GM12878 (cell line): ENCODE results near the gene CDH4. TPM values are rescaled to one million over a fixed set of nuclear protein-coding genes. Genes with fewer than 3 reads are reported as not detected.

Experiments
- ATAC-seq: fragments of 200-7000 bp; cut with Tn5 transposase; 3 replicates; pipeline ENCODE4 v1.9.1; 2020; ENCODE audit warnings: mild to moderate bottlenecking, moderate library complexity
- BruUV-seq: library from RNA; stranded (reverse); fragments of 400-500 nt; replicated peaks from 2 replicates; lab custom pipeline; 2021; lab: Mats Ljungman, UMichigan
- CTCF ChIA-PET: fragments of 300-600 bp; sonication (Branson Sonifier 250); formaldehyde crosslinking; extraction: SDS; loops from one replicate; lab custom pipeline; 2021; ENCODE audit warnings: inconsistent platforms; lab: Yijun Ruan, JAX
- POLR2A ChIA-PET: fragments of 350-600 bp; formaldehyde crosslinking; extraction: SDS; loops from one replicate; lab custom pipeline; 2021; ENCODE audit warnings: inconsistent platforms; lab: Charles Lee
- RAD21 ChIA-PET: fragments of 300-600 bp; sonication (Branson Sonifier 250); formaldehyde crosslinking; loops from one replicate; lab custom pipeline; 2023; ENCODE audit warnings: antibody characterized with exemption; ENCODE audit not compliant: unreplicated experiment; lab: Charles Lee
- SMC1A ChIA-PET: fragments of 300-600 bp; sonication (Branson Sonifier 250); formaldehyde crosslinking; loops from one replicate; lab custom pipeline; 2023; ENCODE audit not compliant: unreplicated experiment, uncharacterized antibody; lab: Charles Lee
- DNase-seq: peaks from one replicate; pipeline ENCODE4 v3.0.0-alpha.2; 2011; ENCODE audit warnings: low read depth, low spot score
- FAIRE-seq: peaks from 3 replicates; lab custom pipeline; 2011; peaks lifted over from hg19 to GRCh38; lab: Jason Lieb, UNC
- H2AFZ ChIP-seq: 2 replicates; pipeline ENCODE4 v1.6.0; 2011; ENCODE audit warnings: low read depth, low read length, control low read depth; ENCODE audit not compliant: control insufficient read depth
- H3K27ac ChIP-seq: 2 replicates; pipeline ENCODE4 v1.5.1; 2011; ENCODE audit warnings: control low read depth; ENCODE audit not compliant: control insufficient read depth, insufficient read depth
- H3K27me3 ChIP-seq, 2 experiments: replicated peaks in 1 of 2; 2 replicates each; pipeline versions ENCODE4 v1.6.0 to v1.6.1; 2011; ENCODE audit warnings: low read length in 1 of 2; ENCODE audit not compliant: control insufficient read depth in 2 of 2, insufficient read depth in 2 of 2
- H3K36me3 ChIP-seq, 2 experiments: 2 replicates each; pipeline ENCODE4 v1.5.1; 2011; ENCODE audit warnings: low read length in 1 of 2; ENCODE audit not compliant: control insufficient read depth in 2 of 2, insufficient read depth in 2 of 2
- H3K4me1 ChIP-seq: 2 replicates; pipeline ENCODE4 v1.6.1; 2011; ENCODE audit warnings: mild to moderate bottlenecking, low read length, moderate library complexity, mixed read lengths; ENCODE audit not compliant: control insufficient read depth, insufficient read depth
- H3K4me2 ChIP-seq: 2 replicates; pipeline ENCODE4 v1.6.0; 2011; ENCODE audit warnings: control low read depth; ENCODE audit not compliant: control insufficient read depth, insufficient read depth
- H3K4me3 ChIP-seq: fragments of 200-600 bp; sonication (generic); 2 replicates; pipeline ENCODE4 v1.5.1; 2016
- H3K79me2 ChIP-seq: 2 replicates; pipeline ENCODE4 v1.6.0; 2011; ENCODE audit warnings: low read length; ENCODE audit not compliant: control insufficient read depth, insufficient read depth
- H3K9ac ChIP-seq: 2 replicates; pipeline ENCODE4 v1.8.0; 2011; ENCODE audit warnings: low read length, control low read depth, mixed read lengths; ENCODE audit not compliant: control insufficient read depth, insufficient read depth
- H3K9me3 ChIP-seq: replicated peaks from 3 replicates; pipeline ENCODE4 v1.5.1; 2011; ENCODE audit warnings: mild to moderate bottlenecking, low read length; ENCODE audit not compliant: control insufficient read depth, insufficient read depth
- H4K20me1 ChIP-seq: 2 replicates; pipeline ENCODE4 v1.6.0; 2011; ENCODE audit not compliant: control insufficient read depth, insufficient read depth
- CHD2 ChIP-seq: IDR thresholded peaks from 2 replicates; pipeline ENCODE4 v1.6.1; 2011; ENCODE audit warnings: low read depth, low read length, improper control_type of control experiment, borderline replicate concordance
- EZH2 ChIP-seq: IDR thresholded peaks from 2 replicates; pipeline ENCODE4 v1.6.1; 2012; ENCODE audit warnings: low read depth, mild to moderate bottlenecking, control low read depth, inconsistent platforms, low read length, borderline replicate concordance; ENCODE audit not compliant: control insufficient read depth
- HDGF ChIP-seq: fragments of 450-650 bp; IDR thresholded peaks from 2 replicates; pipeline ENCODE4 v1.6.1; 2016; ENCODE audit warnings: antibody characterized with exemption
- JUNB ChIP-seq: IDR thresholded peaks from 2 replicates; pipeline ENCODE4 v1.6.1; 2016; ENCODE audit warnings: antibody characterized with exemption, mild to moderate bottlenecking
- MTA3 ChIP-seq: IDR thresholded peaks from 2 replicates; pipeline ENCODE4 v1.6.1; 2012; ENCODE audit warnings: low read length, inconsistent platforms, borderline replicate concordance
- RFX5 ChIP-seq: IDR thresholded peaks from 2 replicates; pipeline ENCODE4 v1.6.1; 2011; ENCODE audit warnings: low read depth, low read length, improper control_type of control experiment
- STAT3 ChIP-seq: IDR thresholded peaks from 2 replicates; pipeline ENCODE4 v1.6.1; 2011; ENCODE audit warnings: low read depth, low read length, improper control_type of control experiment
- YY1 ChIP-seq: IDR thresholded peaks from 2 replicates; pipeline ENCODE4 v1.6.1; 2011; ENCODE audit warnings: low read depth, mild to moderate bottlenecking, low read length
- WGBS: methylation state at CpG from one replicate; pipeline ENCODE4 v1.1.6; 2016; ENCODE audit warnings: low lambda C conversion rate; ENCODE audit not compliant: insufficient replicate concordance, insufficient coverage; ENCODE audit errors: missing lambda C conversion rate; 5-methylcytosine and 5-hydroxymethylcytosine counted together
- in situ Hi-C: fragments of 300-500 bp; cut with MboI; formaldehyde crosslinking; loops from 9 replicates; pipeline ENCODE4 v1.14.3; 2018; ENCODE audit warnings: mixed read lengths
- intact Hi-C: fragments of 100-400 bp; cut with micrococcal nuclease; formaldehyde crosslinking; loops from one replicate; pipeline ENCODE4 v1.14.2; 2022; ENCODE audit not compliant: unreplicated experiment
- polyA plus RNA-seq, 11 experiments: library from polyadenylated mRNA; depleted of rRNA in 4 of 11; unstranded in 6 of 11; stranded (reverse) in 5 of 11; fragments of >200 nt; fragmentation: Nextera tagmentation in 4 of 11; fragmentation: Illumina TruSeq in 1 of 11; extraction: Ambion mirVana in 4 of 11; extraction: Trizol in 1 of 11; gene quantifications; 1 replicate in 1 of 11; 2 replicates in 10 of 11; pipeline versions ENCODE4 v1.2.1 to v1.2.3, GENCODE V29; 2011 to 2016; ENCODE audit warnings: inconsistent platforms in 2 of 11, missing spikeins in 2 of 11, low read depth in 1 of 11
- total RNA-seq, 4 experiments: library from RNA; depleted of rRNA in 3 of 4; stranded (reverse); fragments of >200 nt in 3 of 4; fragmentation: Illumina TruSeq in 1 of 4; extraction: Trizol in 1 of 4; gene quantifications; 2 replicates each; pipeline versions ENCODE4 v1.2.1 to v1.2.3, GENCODE V29; 2013 to 2021
- TF ChIP-seq, protein P1 (sequence below): fragments of 450-650 bp; formaldehyde crosslinking; IDR thresholded peaks from 2 replicates; pipeline ENCODE4 v1.4.0; 2020; ENCODE audit warnings: mild to moderate bottlenecking, moderate library complexity
- TF ChIP-seq, protein P2 (sequence below): fragments of 450-650 bp; IDR thresholded peaks from 2 replicates; pipeline ENCODE4 v1.6.1; 2017; ENCODE audit warnings: mild to moderate bottlenecking, moderate library complexity

The CDH4 gene
- total and polyA plus RNA-seq, 10 of the 15 experiments (the other 5 are each of a cell fraction or from before 2014, with no cell fraction given), result not detected

DNA sequence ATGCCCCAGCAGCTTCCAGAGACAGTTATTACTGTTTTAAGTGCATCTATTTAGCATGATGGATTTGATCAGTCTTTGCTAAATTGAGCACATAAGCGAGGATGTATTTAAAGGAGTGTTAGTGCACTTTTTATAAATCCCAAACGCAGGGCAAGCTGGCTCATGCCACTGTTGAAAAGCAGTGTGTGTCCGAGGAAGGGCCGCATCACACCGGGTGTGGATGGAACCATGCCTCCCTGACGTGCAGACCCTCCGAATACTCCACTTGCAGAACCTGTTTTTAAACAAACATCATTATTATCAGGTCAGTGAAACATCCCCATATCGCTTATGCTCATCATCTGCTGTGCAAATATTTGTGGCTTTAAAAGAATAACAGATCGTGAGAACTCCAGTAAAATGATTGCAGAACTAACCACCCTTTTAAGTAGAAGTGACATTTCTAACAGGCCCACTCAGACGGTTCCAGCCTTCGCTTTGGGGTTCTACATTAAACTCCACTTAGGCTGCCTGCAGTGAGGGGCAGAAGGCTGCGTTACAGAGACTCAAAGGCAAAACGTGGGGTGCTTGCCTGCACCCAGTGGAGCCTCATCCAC, 190.1 kb downstream of the CDH4 start:
- no peaks in the 10 kb centered on the region for H3K36me3 ChIP-seq
- TF ChIP-seq JUNB, result no peak
- TF ChIP-seq RFX5, result no peak
- TF ChIP-seq, all 136 proteins: peak for 0
- ATAC-seq, result no peak
- 38% methylated on average over 13 of the region's 13 CpGs for WGBS
- in situ Hi-C loops, result loop anchor here (25.0 kb wide), 1 partner anchor 455 kb away; no protein-coding TSS in a partner anchor
- no peaks in the 10 kb centered on the region for H3K79me2 ChIP-seq
- intact Hi-C loops, result no loop called here
- RAD21 ChIA-PET, result no interaction called here
- no peaks in the 10 kb centered on the region for H4K20me1 ChIP-seq
- no peaks in the 10 kb centered on the region for H3K4me1 ChIP-seq
- H2AFZ ChIP-seq, result no peak overlapping the region
- no peak overlapping the region for H3K4me3 ChIP-seq
- CTCF ChIA-PET, result no interaction called here
- no peak overlapping the region for H3K27ac ChIP-seq
- H3K9me3 ChIP-seq, result no peaks in the 10 kb centered on the region; the same call in 2 of the 3 replicates
- no peak overlapping the region for H3K4me2 ChIP-seq
- no peak for FAIRE-seq
- POLR2A ChIA-PET, result no interaction called here
- no peak overlapping the region for H3K9ac ChIP-seq
- H3K27me3 ChIP-seq, result no peaks in the 10 kb centered on the region
- SMC1A ChIA-PET, result no interaction called here
- no peak for DNase-seq
- BruUV-seq, result no TSS peak

DNA sequence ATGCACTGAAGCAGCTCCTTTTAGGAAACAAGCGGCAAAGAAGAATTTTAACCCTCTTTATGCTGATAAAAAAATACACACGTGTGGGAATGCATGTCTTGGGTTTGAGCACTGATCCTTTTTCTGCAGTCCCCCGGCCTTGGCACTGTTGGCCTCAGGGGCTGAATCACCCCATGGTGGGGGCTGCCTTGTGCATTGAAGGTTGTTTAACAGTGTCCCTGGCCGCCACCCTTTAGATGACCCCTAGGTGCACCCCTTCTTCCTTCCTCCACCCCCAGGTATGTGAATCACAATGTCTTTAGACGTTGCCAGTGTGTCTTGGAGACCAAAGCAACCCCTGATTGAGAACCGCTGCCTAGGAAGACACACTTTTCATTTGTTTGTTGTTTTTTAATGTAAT, 190.7 kb downstream of the CDH4 start:
- DNase-seq (no peak), ATAC-seq (no peak), FAIRE-seq (no peak)
- intact Hi-C loops (no loop called here), in situ Hi-C loops (loop anchor here (25.0 kb wide), 1 partner anchor 455 kb away; no protein-coding TSS in a partner anchor)
- no peaks in the 10 kb centered on the region for H3K36me3 ChIP-seq
- no peak overlapping the region for H3K9ac ChIP-seq
- no TSS peak for BruUV-seq
- H3K27me3 ChIP-seq, result no peaks in the 10 kb centered on the region
- H3K4me3 ChIP-seq, result no peak overlapping the region
- no peaks in the 10 kb centered on the region for H3K4me1 ChIP-seq
- no peak overlapping the region for H2AFZ ChIP-seq
- no peaks in the 10 kb centered on the region for H4K20me1 ChIP-seq
- H3K4me2 ChIP-seq, result no peak overlapping the region
- no peaks in the 10 kb centered on the region for H3K79me2 ChIP-seq
- ChIA-PET RAD21 (no interaction called here), SMC1A (no interaction called here), CTCF (no interaction called here), POLR2A (no interaction called here)
- 30% methylated on average over 6 of the region's 6 CpGs for WGBS
- H3K27ac ChIP-seq, result no peak overlapping the region
- no peaks in the 10 kb centered on the region; the same call in 2 of the 3 replicates for H3K9me3 ChIP-seq
- TF ChIP-seq CHD2 (no peak), STAT3 (no peak), HDGF (no peak), EZH2 (no peak), MTA3 (no peak), YY1 (no peak)
- TF ChIP-seq, protein P1, sequence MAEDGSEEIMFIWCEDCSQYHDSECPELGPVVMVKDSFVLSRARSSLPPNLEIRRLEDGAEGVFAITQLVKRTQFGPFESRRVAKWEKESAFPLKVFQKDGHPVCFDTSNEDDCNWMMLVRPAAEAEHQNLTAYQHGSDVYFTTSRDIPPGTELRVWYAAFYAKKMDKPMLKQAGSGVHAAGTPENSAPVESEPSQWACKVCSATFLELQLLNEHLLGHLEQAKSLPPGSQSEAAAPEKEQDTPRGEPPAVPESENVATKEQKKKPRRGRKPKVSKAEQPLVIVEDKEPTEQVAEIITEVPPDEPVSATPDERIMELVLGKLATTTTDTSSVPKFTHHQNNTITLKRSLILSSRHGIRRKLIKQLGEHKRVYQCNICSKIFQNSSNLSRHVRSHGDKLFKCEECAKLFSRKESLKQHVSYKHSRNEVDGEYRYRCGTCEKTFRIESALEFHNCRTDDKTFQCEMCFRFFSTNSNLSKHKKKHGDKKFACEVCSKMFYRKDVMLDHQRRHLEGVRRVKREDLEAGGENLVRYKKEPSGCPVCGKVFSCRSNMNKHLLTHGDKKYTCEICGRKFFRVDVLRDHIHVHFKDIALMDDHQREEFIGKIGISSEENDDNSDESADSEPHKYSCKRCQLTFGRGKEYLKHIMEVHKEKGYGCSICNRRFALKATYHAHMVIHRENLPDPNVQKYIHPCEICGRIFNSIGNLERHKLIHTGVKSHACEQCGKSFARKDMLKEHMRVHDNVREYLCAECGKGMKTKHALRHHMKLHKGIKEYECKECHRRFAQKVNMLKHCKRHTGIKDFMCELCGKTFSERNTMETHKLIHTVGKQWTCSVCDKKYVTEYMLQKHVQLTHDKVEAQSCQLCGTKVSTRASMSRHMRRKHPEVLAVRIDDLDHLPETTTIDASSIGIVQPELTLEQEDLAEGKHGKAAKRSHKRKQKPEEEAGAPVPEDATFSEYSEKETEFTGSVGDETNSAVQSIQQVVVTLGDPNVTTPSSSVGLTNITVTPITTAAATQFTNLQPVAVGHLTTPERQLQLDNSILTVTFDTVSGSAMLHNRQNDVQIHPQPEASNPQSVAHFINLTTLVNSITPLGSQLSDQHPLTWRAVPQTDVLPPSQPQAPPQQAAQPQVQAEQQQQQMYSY (CRISPR knock-in tag), result no peak
- TF ChIP-seq, protein P2, sequence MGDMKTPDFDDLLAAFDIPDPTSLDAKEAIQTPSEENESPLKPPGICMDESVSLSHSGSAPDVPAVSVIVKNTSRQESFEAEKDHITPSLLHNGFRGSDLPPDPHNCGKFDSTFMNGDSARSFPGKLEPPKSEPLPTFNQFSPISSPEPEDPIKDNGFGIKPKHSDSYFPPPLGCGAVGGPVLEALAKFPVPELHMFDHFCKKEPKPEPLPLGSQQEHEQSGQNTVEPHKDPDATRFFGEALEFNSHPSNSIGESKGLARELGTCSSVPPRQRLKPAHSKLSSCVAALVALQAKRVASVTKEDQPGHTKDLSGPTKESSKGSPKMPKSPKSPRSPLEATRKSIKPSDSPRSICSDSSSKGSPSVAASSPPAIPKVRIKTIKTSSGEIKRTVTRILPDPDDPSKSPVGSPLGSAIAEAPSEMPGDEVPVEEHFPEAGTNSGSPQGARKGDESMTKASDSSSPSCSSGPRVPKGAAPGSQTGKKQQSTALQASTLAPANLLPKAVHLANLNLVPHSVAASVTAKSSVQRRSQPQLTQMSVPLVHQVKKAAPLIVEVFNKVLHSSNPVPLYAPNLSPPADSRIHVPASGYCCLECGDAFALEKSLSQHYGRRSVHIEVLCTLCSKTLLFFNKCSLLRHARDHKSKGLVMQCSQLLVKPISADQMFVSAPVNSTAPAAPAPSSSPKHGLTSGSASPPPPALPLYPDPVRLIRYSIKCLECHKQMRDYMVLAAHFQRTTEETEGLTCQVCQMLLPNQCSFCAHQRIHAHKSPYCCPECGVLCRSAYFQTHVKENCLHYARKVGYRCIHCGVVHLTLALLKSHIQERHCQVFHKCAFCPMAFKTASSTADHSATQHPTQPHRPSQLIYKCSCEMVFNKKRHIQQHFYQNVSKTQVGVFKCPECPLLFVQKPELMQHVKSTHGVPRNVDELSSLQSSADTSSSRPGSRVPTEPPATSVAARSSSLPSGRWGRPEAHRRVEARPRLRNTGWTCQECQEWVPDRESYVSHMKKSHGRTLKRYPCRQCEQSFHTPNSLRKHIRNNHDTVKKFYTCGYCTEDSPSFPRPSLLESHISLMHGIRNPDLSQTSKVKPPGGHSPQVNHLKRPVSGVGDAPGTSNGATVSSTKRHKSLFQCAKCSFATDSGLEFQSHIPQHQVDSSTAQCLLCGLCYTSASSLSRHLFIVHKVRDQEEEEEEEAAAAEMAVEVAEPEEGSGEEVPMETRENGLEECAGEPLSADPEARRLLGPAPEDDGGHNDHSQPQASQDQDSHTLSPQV, result no peak
